ENCODE data around the gene SNAI3. TPM values are rescaled to one million over a fixed set of nuclear protein-coding genes. Genes with fewer than 3 reads are reported as not detected.

Gene SNAI3
- 2.9 TPM for polyA plus RNA-seq (2012; ENCODE audit: insufficient read depth, insufficient read length, low read depth)

GRCh38 chr16:88686439-88687253, at the start of gene SNAI3:
SNAI3 (minus strand) TSS chr16:88686507; CDS start chr16:88686406, 101 bp downstream.
- Histone ChIP-seq H3K27me3 (peaks cover 44% of the 10 kb centered on the region), H3K4me1 (no peaks in the 10 kb centered on the region), H3K36me3 (no peaks in the 10 kb centered on the region), H3K9me3 (no peaks in the 10 kb centered on the region), H3K4me3 (ENCODE audit: low read depth, low read length) (peak within 1 kb of the TSS; percentile 45)
- DNase-seq: peak; percentile 93
- TF ChIP-seq, protein P1, sequence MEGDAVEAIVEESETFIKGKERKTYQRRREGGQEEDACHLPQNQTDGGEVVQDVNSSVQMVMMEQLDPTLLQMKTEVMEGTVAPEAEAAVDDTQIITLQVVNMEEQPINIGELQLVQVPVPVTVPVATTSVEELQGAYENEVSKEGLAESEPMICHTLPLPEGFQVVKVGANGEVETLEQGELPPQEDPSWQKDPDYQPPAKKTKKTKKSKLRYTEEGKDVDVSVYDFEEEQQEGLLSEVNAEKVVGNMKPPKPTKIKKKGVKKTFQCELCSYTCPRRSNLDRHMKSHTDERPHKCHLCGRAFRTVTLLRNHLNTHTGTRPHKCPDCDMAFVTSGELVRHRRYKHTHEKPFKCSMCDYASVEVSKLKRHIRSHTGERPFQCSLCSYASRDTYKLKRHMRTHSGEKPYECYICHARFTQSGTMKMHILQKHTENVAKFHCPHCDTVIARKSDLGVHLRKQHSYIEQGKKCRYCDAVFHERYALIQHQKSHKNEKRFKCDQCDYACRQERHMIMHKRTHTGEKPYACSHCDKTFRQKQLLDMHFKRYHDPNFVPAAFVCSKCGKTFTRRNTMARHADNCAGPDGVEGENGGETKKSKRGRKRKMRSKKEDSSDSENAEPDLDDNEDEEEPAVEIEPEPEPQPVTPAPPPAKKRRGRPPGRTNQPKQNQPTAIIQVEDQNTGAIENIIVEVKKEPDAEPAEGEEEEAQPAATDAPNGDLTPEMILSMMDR (IDR thresholded peaks at IDR 0.05; ENCODE audit: low read depth, low read length): no peak

DNA sequence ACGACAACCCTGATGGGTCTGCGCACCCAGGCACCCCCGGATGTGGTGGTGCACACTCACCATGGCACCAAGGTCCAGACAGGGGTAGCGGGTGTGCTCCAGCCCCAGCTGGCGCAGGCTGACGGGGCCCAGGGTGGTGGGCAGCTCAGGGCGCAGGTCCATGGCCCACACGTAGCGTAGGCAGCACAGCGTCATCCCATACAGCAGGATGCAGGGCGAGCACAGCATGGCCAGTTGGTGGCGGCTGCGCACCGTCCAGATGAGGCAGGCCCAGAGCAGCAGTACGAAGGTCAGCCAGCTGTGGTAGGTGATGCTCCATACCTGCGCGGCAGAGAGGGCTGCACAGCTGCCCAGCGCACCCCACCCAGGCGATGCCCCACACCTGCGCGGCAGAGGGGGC, 49.8 kb upstream of the SNAI3 start:
- no peak for DNase-seq
- peaks cover 9% of the 10 kb centered on the region for H3K4me1 ChIP-seq
- no peak overlapping the region for H3K4me3 ChIP-seq (ENCODE audit: low read depth, low read length)
- H3K36me3 ChIP-seq: no peaks in the 10 kb centered on the region
- H3K27me3 ChIP-seq: peaks cover 41% of the 10 kb centered on the region
- TF ChIP-seq, protein P1 (IDR thresholded peaks at IDR 0.05; ENCODE audit: low read depth, low read length): peak; percentile 19; the same call in 1 of the 2 replicates
- H3K9me3 ChIP-seq: no peaks in the 10 kb centered on the region

DNA sequence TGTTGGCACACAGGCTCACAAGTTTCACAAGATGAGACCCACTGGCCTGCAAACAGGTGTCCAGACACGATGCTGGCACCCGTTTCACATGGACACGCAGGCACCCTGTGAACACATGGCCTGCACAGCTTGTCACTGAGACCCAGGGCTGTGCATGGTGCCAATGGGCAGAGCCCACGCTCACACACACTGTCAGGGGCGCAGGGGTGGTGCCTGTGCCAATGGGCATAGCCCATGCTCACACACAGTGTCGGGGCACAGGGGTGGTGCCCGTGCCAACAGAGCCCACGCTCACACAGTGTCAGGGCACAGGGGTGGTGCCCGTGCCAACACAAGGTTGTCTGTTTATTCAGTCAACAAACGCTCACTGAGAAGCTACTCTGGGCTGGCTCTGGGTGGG, 49.3 kb upstream of the SNAI3 start:
- peaks cover 13% of the 10 kb centered on the region for H3K4me1 ChIP-seq
- TF ChIP-seq, protein P1 (IDR thresholded peaks at IDR 0.05; ENCODE audit: low read depth, low read length): no peak

DNA sequence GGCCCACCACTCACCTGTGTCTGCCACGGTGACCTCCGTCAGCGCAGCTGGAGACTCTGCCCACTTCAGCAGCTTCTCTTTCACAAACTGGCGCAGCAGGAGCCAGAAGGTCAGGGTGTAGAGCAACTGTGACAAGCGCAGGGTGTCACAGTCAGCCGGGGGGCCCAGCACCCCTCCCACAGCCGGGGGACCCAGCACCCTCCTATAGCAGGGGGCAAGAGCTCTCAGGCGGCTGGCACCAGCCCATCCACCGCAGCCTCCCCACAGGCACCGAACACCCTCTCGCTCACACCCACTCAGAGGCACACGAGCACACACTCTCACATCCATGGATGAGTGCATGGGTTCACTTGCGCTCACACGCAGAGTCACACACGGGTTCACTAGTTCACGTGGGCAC, 48.8 kb upstream of the SNAI3 start:
- DNase-seq: no peak
- H3K36me3 ChIP-seq: no peaks in the 10 kb centered on the region
- H3K9me3 ChIP-seq: no peaks in the 10 kb centered on the region
- H3K27me3 ChIP-seq: peaks cover 41% of the 10 kb centered on the region
- TF ChIP-seq, protein P1 (IDR thresholded peaks at IDR 0.05; ENCODE audit: low read depth, low read length): no peak
- H3K4me3 ChIP-seq (ENCODE audit: low read depth, low read length): no peak overlapping the region
- peaks cover 13% of the 10 kb centered on the region for H3K4me1 ChIP-seq

More for the DNA sequence above, 49.3 kb upstream of the SNAI3 start:
- peaks cover 41% of the 10 kb centered on the region for H3K27me3 ChIP-seq
- no peaks in the 10 kb centered on the region for H3K36me3 ChIP-seq
- DNase-seq: no peak
- H3K9me3 ChIP-seq: no peaks in the 10 kb centered on the region
- H3K4me3 ChIP-seq (ENCODE audit: low read depth, low read length): no peak overlapping the region

- TF ChIP-seq, protein P1 (IDR thresholded peaks at IDR 0.05; ENCODE audit: low read depth, low read length): no peak
- Histone ChIP-seq H3K27me3 (peaks cover 41% of the 10 kb centered on the region), H3K9me3 (no peaks in the 10 kb centered on the region), H3K4me1 (peaks cover 13% of the 10 kb centered on the region), H3K36me3 (no peaks in the 10 kb centered on the region), H3K4me3 (ENCODE audit: low read depth, low read length) (no peak overlapping the region)
- no peak for DNase-seq
Observed at GRCh38 chr16:88734361-88734728, 48.0 kb upstream of the SNAI3 start.

Data from BE2C (cell line).